GM19043 (cell line): ENCODE data around the gene NOB1.

Source experiments
- ATAC-seq: cut with Tn5 transposase; IDR thresholded peaks from one replicate; pipeline ENCODE4 v1.9.1; 2021; ENCODE audit warnings: low read depth; ENCODE audit not compliant: unreplicated experiment

Gene NOB1

DNA sequence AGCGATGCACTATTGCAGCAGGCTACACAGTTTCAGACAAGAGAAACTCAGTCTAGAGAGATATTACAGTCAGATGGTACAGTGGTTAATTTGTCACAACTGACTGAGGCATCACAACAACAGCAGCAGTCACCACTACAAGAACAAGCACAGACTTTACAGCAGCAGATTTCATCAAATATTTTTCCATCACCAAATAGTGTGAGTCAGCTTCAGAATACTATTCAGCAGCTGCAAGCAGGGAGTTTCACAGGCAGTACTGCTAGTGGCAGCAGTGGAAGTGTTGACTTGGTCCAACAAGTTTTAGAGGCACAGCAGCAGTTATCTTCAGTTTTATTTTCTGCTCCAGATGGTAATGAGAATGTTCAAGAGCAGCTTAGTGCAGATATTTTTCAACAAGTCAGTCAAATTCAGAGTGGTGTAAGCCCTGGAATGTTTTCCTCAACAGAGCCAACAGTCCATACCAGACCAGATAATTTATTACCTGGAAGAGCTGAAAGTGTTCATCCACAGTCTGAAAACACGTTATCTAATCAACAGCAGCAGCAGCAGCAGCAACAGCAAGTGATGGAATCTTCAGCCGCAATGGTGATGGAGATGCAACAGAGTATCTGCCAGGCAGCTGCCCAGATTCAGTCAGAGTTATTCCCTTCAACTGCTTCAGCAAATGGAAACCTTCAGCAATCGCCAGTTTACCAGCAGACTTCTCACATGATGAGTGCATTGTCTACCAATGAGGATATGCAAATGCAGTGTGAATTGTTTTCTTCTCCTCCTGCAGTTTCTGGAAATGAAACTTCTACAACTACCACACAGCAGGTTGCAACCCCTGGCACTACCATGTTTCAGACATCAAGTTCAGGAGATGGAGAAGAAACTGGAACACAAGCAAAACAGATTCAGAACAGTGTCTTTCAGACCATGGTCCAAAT is 62.5 kb downstream of the NOB1 start:
- no peak for ATAC-seq
